IPS-15b (cell line): Measurements from ENCODE around the gene SUMO4.

Source experiments
- H3K27me3 ChIP-seq: one replicate; pipeline ENCODE4 v1.6.1; 2013; ENCODE audit warnings: low read length; ENCODE audit not compliant: control insufficient read depth, insufficient read depth
- H3K36me3 ChIP-seq: one replicate; pipeline ENCODE4 v1.6.1; 2013; ENCODE audit warnings: low read length; ENCODE audit not compliant: control insufficient read depth, insufficient read depth
- H3K4me1 ChIP-seq: one replicate; pipeline ENCODE4 v1.6.1; 2013; ENCODE audit warnings: mild to moderate bottlenecking, low read length; ENCODE audit not compliant: control insufficient read depth, insufficient read depth
- H3K4me3 ChIP-seq: one replicate; pipeline ENCODE4 v1.5.1; 2013; ENCODE audit warnings: low read depth, low read length
- H3K9ac ChIP-seq: one replicate; pipeline ENCODE4 v1.6.1; 2013; ENCODE audit warnings: low read depth, mild to moderate bottlenecking, low read length
- H3K9me3 ChIP-seq: one replicate; pipeline ENCODE4 v1.6.1; 2013; ENCODE audit warnings: mild to moderate bottlenecking, low read length; ENCODE audit not compliant: control insufficient read depth, insufficient read depth

Gene SUMO4

GRCh38 chr6:149371154-149371553 is 28.9 kb upstream of the SUMO4 start:
- H3K9me3 ChIP-seq = no peaks in the 10 kb centered on the region
- H3K27me3 ChIP-seq = no peaks in the 10 kb centered on the region
- H3K4me1 ChIP-seq = no peaks in the 10 kb centered on the region
- no peak overlapping the region for H3K9ac ChIP-seq
- H3K36me3 ChIP-seq = no peaks in the 10 kb centered on the region
- no peak overlapping the region for H3K4me3 ChIP-seq

- H3K9me3 ChIP-seq = no peaks in the 10 kb centered on the region
- no peaks in the 10 kb centered on the region for H3K4me1 ChIP-seq
- H3K36me3 ChIP-seq = no peaks in the 10 kb centered on the region
- H3K27me3 ChIP-seq = no peaks in the 10 kb centered on the region
- no peak overlapping the region for H3K4me3 ChIP-seq
- H3K9ac ChIP-seq = no peak overlapping the region
Observed at GRCh38 chr6:149372062-149372461, 28.0 kb upstream of the SUMO4 start.

GRCh38 chr6:149373511-149373910 is 26.6 kb upstream of the SUMO4 start:
- Histone ChIP-seq H3K9ac (no peak overlapping the region), H3K4me3 (no peak overlapping the region), H3K4me1 (no peaks in the 10 kb centered on the region), H3K27me3 (no peaks in the 10 kb centered on the region), H3K36me3 (no peaks in the 10 kb centered on the region), H3K9me3 (no peaks in the 10 kb centered on the region)

GRCh38 chr6:149379977-149380376 is 20.1 kb upstream of the SUMO4 start:
- Histone ChIP-seq H3K27me3 (no peaks in the 10 kb centered on the region), H3K9me3 (no peaks in the 10 kb centered on the region), H3K9ac (no peak overlapping the region), H3K4me3 (no peak overlapping the region), H3K4me1 (no peaks in the 10 kb centered on the region), H3K36me3 (peaks cover 11% of the 10 kb centered on the region)

GRCh38 chr6:149380523-149380922 is 19.5 kb upstream of the SUMO4 start:
- H3K36me3 ChIP-seq = peaks cover 11% of the 10 kb centered on the region
- no peak overlapping the region for H3K4me3 ChIP-seq
- no peak overlapping the region for H3K9ac ChIP-seq
- H3K27me3 ChIP-seq = no peaks in the 10 kb centered on the region
- no peaks in the 10 kb centered on the region for H3K9me3 ChIP-seq
- no peaks in the 10 kb centered on the region for H3K4me1 ChIP-seq

GRCh38 chr6:149383371-149383770 is 16.7 kb upstream of the SUMO4 start:
- no peaks in the 10 kb centered on the region for H3K9me3 ChIP-seq
- no peaks in the 10 kb centered on the region for H3K27me3 ChIP-seq
- H3K4me3 ChIP-seq = no peak overlapping the region
- no peak overlapping the region for H3K9ac ChIP-seq
- no peaks in the 10 kb centered on the region for H3K4me1 ChIP-seq
- peaks cover 11% of the 10 kb centered on the region for H3K36me3 ChIP-seq

- H3K9me3 ChIP-seq = no peaks in the 10 kb centered on the region
Observed at GRCh38 chr6:149384464-149384863, 15.6 kb upstream of the SUMO4 start.

GRCh38 chr6:149385998-149386646 is 13.9 kb upstream of the SUMO4 start:
- H3K27me3 ChIP-seq = no peaks in the 10 kb centered on the region
- H3K4me1 ChIP-seq = no peaks in the 10 kb centered on the region
- H3K36me3 ChIP-seq = no peaks in the 10 kb centered on the region
- no peak overlapping the region for H3K9ac ChIP-seq
- H3K9me3 ChIP-seq = no peaks in the 10 kb centered on the region
- H3K4me3 ChIP-seq = no peak overlapping the region

More at GRCh38 chr6:149384464-149384863, 15.6 kb upstream of the SUMO4 start:
- Histone ChIP-seq H3K27me3 (no peaks in the 10 kb centered on the region), H3K36me3 (peaks cover 4% of the 10 kb centered on the region), H3K9ac (no peak overlapping the region), H3K4me3 (no peak overlapping the region), H3K4me1 (no peaks in the 10 kb centered on the region)

- H3K9ac ChIP-seq = no peak overlapping the region
- no peak overlapping the region for H3K4me3 ChIP-seq
- H3K9me3 ChIP-seq = no peaks in the 10 kb centered on the region
- H3K36me3 ChIP-seq = no peaks in the 10 kb centered on the region
- H3K27me3 ChIP-seq = no peaks in the 10 kb centered on the region
- no peaks in the 10 kb centered on the region for H3K4me1 ChIP-seq
Observed at GRCh38 chr6:149387779-149388512, 12.1 kb upstream of the SUMO4 start.

- H3K4me3 ChIP-seq = no peak overlapping the region
- no peaks in the 10 kb centered on the region for H3K4me1 ChIP-seq
- H3K36me3 ChIP-seq = no peaks in the 10 kb centered on the region
- no peaks in the 10 kb centered on the region for H3K27me3 ChIP-seq
- H3K9me3 ChIP-seq = no peaks in the 10 kb centered on the region
- H3K9ac ChIP-seq = no peak overlapping the region
Observed at GRCh38 chr6:149389509-149390297, 10.4 kb upstream of the SUMO4 start.

GRCh38 chr6:149392093-149392492 is 8.0 kb upstream of the SUMO4 start:
- H3K27me3 ChIP-seq = no peaks in the 10 kb centered on the region

More at GRCh38 chr6:149392093-149392492, 8.0 kb upstream of the SUMO4 start:
- Histone ChIP-seq H3K4me3 (no peak overlapping the region), H3K36me3 (no peaks in the 10 kb centered on the region), H3K4me1 (no peaks in the 10 kb centered on the region), H3K9me3 (no peaks in the 10 kb centered on the region), H3K9ac (no peak overlapping the region)
